GM12878 (cell line): Measurements from ENCODE around the gene HS3ST3A1. TPM values are rescaled to one million over a fixed set of nuclear protein-coding genes. Genes with fewer than 3 reads are reported as not detected.

ENCODE experiments used
- ATAC-seq: fragments of 200-7000 bp; cut with Tn5 transposase; 3 replicates; pipeline ENCODE4 v1.9.1; 2020; ENCODE audit warnings: mild to moderate bottlenecking, moderate library complexity
- BruUV-seq: library from RNA; stranded (reverse); fragments of 400-500 nt; replicated peaks from 2 replicates; lab custom pipeline; 2021; lab: Mats Ljungman, UMichigan
- CTCF ChIA-PET: fragments of 300-600 bp; sonication (Branson Sonifier 250); formaldehyde crosslinking; extraction: SDS; loops from one replicate; lab custom pipeline; 2021; ENCODE audit warnings: inconsistent platforms; lab: Yijun Ruan, JAX
- POLR2A ChIA-PET: fragments of 350-600 bp; formaldehyde crosslinking; extraction: SDS; loops from one replicate; lab custom pipeline; 2021; ENCODE audit warnings: inconsistent platforms; lab: Charles Lee
- RAD21 ChIA-PET: fragments of 300-600 bp; sonication (Branson Sonifier 250); formaldehyde crosslinking; loops from one replicate; lab custom pipeline; 2023; ENCODE audit warnings: antibody characterized with exemption; ENCODE audit not compliant: unreplicated experiment; lab: Charles Lee
- SMC1A ChIA-PET: fragments of 300-600 bp; sonication (Branson Sonifier 250); formaldehyde crosslinking; loops from one replicate; lab custom pipeline; 2023; ENCODE audit not compliant: unreplicated experiment, uncharacterized antibody; lab: Charles Lee
- DNase-seq: peaks from one replicate; pipeline ENCODE4 v3.0.0-alpha.2; 2011; ENCODE audit warnings: low read depth, low spot score
- FAIRE-seq: peaks from 3 replicates; lab custom pipeline; 2011; peaks lifted over from hg19 to GRCh38; lab: Jason Lieb, UNC
- H2AFZ ChIP-seq: 2 replicates; pipeline ENCODE4 v1.6.0; 2011; ENCODE audit warnings: low read depth, low read length, control low read depth; ENCODE audit not compliant: control insufficient read depth
- H3K27ac ChIP-seq: 2 replicates; pipeline ENCODE4 v1.5.1; 2011; ENCODE audit warnings: control low read depth; ENCODE audit not compliant: control insufficient read depth, insufficient read depth
- H3K27me3 ChIP-seq, 2 experiments: replicated peaks in 1 of 2; 2 replicates each; pipeline versions ENCODE4 v1.6.0 to v1.6.1; 2011; ENCODE audit warnings: low read length in 1 of 2; ENCODE audit not compliant: control insufficient read depth in 2 of 2, insufficient read depth in 2 of 2
- H3K36me3 ChIP-seq, 2 experiments: 2 replicates each; pipeline ENCODE4 v1.5.1; 2011; ENCODE audit warnings: low read length in 1 of 2; ENCODE audit not compliant: control insufficient read depth in 2 of 2, insufficient read depth in 2 of 2
- H3K4me1 ChIP-seq: 2 replicates; pipeline ENCODE4 v1.6.1; 2011; ENCODE audit warnings: mild to moderate bottlenecking, low read length, moderate library complexity, mixed read lengths; ENCODE audit not compliant: control insufficient read depth, insufficient read depth
- H3K4me2 ChIP-seq: 2 replicates; pipeline ENCODE4 v1.6.0; 2011; ENCODE audit warnings: control low read depth; ENCODE audit not compliant: control insufficient read depth, insufficient read depth
- H3K4me3 ChIP-seq: fragments of 200-600 bp; sonication (generic); 2 replicates; pipeline ENCODE4 v1.5.1; 2016
- H3K79me2 ChIP-seq: 2 replicates; pipeline ENCODE4 v1.6.0; 2011; ENCODE audit warnings: low read length; ENCODE audit not compliant: control insufficient read depth, insufficient read depth
- H3K9ac ChIP-seq: 2 replicates; pipeline ENCODE4 v1.8.0; 2011; ENCODE audit warnings: low read length, control low read depth, mixed read lengths; ENCODE audit not compliant: control insufficient read depth, insufficient read depth
- H3K9me3 ChIP-seq: replicated peaks from 3 replicates; pipeline ENCODE4 v1.5.1; 2011; ENCODE audit warnings: mild to moderate bottlenecking, low read length; ENCODE audit not compliant: control insufficient read depth, insufficient read depth
- H4K20me1 ChIP-seq: 2 replicates; pipeline ENCODE4 v1.6.0; 2011; ENCODE audit not compliant: control insufficient read depth, insufficient read depth
- NFXL1 ChIP-seq: fragments of 450-650 bp; IDR thresholded peaks from 2 replicates; pipeline ENCODE4 v1.6.1; 2017; ENCODE audit warnings: antibody characterized with exemption, mild to moderate bottlenecking, borderline replicate concordance
- SIN3A ChIP-seq: IDR thresholded peaks from 2 replicates; pipeline ENCODE4 v1.6.1; 2012; ENCODE audit warnings: low read depth, low read length, improper control_type of control experiment
- SREBF1 ChIP-seq: IDR thresholded peaks from 2 replicates; pipeline ENCODE4 v1.6.1; 2012; ENCODE audit warnings: mild to moderate bottlenecking, low read length
- TCF12 ChIP-seq: IDR thresholded peaks from 2 replicates; pipeline ENCODE4 v1.6.1; 2011; ENCODE audit warnings: low read depth, mild to moderate bottlenecking, low read length
- YY1 ChIP-seq: IDR thresholded peaks from 2 replicates; pipeline ENCODE4 v1.6.1; 2011; ENCODE audit warnings: low read depth, mild to moderate bottlenecking, low read length
- ZNF384 ChIP-seq: IDR thresholded peaks from 2 replicates; pipeline ENCODE4 v1.6.1; 2012; ENCODE audit warnings: low read depth, mild to moderate bottlenecking, low read length, improper control_type of control experiment, borderline replicate concordance
- ZNF622 ChIP-seq: fragments of 450-650 bp; IDR thresholded peaks from 2 replicates; pipeline ENCODE4 v1.6.1; 2017; ENCODE audit warnings: mild to moderate bottlenecking, inconsistent platforms
- WGBS: methylation state at CpG from one replicate; pipeline ENCODE4 v1.1.6; 2016; ENCODE audit warnings: low lambda C conversion rate; ENCODE audit not compliant: insufficient replicate concordance, insufficient coverage; ENCODE audit errors: missing lambda C conversion rate; 5-methylcytosine and 5-hydroxymethylcytosine counted together
- in situ Hi-C: fragments of 300-500 bp; cut with MboI; formaldehyde crosslinking; loops from 9 replicates; pipeline ENCODE4 v1.14.3; 2018; ENCODE audit warnings: mixed read lengths
- intact Hi-C: fragments of 100-400 bp; cut with micrococcal nuclease; formaldehyde crosslinking; loops from one replicate; pipeline ENCODE4 v1.14.2; 2022; ENCODE audit not compliant: unreplicated experiment
- polyA plus RNA-seq, 11 experiments: library from polyadenylated mRNA; depleted of rRNA in 4 of 11; unstranded in 6 of 11; stranded (reverse) in 5 of 11; fragments of >200 nt; fragmentation: Nextera tagmentation in 4 of 11; fragmentation: Illumina TruSeq in 1 of 11; extraction: Ambion mirVana in 4 of 11; extraction: Trizol in 1 of 11; gene quantifications; 1 replicate in 1 of 11; 2 replicates in 10 of 11; pipeline versions ENCODE4 v1.2.1 to v1.2.3, GENCODE V29; 2011 to 2016; ENCODE audit warnings: inconsistent platforms in 2 of 11, missing spikeins in 2 of 11, low read depth in 1 of 11
- total RNA-seq, 4 experiments: library from RNA; depleted of rRNA in 3 of 4; stranded (reverse); fragments of >200 nt in 3 of 4; fragmentation: Illumina TruSeq in 1 of 4; extraction: Trizol in 1 of 4; gene quantifications; 2 replicates each; pipeline versions ENCODE4 v1.2.1 to v1.2.3, GENCODE V29; 2013 to 2021
- TF ChIP-seq, protein P1 (sequence below): fragments of 450-650 bp; IDR thresholded peaks from 2 replicates; pipeline ENCODE4 v1.6.1; 2017; ENCODE audit warnings: borderline replicate concordance
- TF ChIP-seq, protein P2 (sequence below): fragments of 450-650 bp; formaldehyde crosslinking; IDR thresholded peaks from 2 replicates; pipeline ENCODE4 v1.4.0; 2020; ENCODE audit warnings: mild to moderate bottlenecking, moderate library complexity
- TF ChIP-seq, protein P3 (sequence below): fragments of 450-650 bp; conservative IDR thresholded peaks from 2 replicates; pipeline ENCODE4 v1.6.1; 2017; ENCODE audit warnings: mild to moderate bottlenecking, moderate library complexity
- TF ChIP-seq, protein P4 (sequence below): fragments of 150-350 bp; IDR thresholded peaks from 2 replicates; pipeline ENCODE4 v1.6.1; 2016; ENCODE audit warnings: low read depth, low read length

The HS3ST3A1 gene
- total and polyA plus RNA-seq, 10 of the 15 experiments (the other 5 are each of a cell fraction or from before 2014, with no cell fraction given), result 0.24 to 0.26 TPM; not detected in 8

DNA sequence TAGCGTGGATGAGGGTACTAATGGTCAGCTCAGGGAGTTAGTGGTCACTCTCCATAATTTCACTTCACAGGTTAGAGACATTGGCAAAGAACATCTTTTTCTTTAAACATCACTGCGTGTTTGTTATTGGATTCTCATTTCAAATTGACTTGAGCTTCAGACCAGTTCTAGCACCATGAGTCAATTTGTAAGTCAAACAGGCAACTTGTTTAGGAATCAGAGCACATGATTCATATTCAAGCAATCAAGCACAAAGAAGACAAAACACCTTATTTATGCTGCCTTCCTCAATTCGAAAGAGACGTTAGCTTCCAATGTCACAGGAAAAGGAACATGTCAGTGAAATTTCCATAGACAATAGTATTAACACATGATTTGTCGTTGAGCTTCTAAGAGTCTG, 62.3 kb downstream of the HS3ST3A1 start:
- 42% methylated on average over 5 of the region's 5 CpGs for WGBS
- TF ChIP-seq ZNF384 (no peak), YY1 (no peak), TCF12 (no peak), SREBF1 (no peak), ZNF622 (no peak), SIN3A (no peak), NFXL1 (no peak)
- TF ChIP-seq, protein P1, sequence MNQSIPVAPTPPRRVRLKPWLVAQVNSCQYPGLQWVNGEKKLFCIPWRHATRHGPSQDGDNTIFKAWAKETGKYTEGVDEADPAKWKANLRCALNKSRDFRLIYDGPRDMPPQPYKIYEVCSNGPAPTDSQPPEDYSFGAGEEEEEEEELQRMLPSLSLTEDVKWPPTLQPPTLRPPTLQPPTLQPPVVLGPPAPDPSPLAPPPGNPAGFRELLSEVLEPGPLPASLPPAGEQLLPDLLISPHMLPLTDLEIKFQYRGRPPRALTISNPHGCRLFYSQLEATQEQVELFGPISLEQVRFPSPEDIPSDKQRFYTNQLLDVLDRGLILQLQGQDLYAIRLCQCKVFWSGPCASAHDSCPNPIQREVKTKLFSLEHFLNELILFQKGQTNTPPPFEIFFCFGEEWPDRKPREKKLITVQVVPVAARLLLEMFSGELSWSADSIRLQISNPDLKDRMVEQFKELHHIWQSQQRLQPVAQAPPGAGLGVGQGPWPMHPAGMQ, result no peak
- TF ChIP-seq, protein P2, sequence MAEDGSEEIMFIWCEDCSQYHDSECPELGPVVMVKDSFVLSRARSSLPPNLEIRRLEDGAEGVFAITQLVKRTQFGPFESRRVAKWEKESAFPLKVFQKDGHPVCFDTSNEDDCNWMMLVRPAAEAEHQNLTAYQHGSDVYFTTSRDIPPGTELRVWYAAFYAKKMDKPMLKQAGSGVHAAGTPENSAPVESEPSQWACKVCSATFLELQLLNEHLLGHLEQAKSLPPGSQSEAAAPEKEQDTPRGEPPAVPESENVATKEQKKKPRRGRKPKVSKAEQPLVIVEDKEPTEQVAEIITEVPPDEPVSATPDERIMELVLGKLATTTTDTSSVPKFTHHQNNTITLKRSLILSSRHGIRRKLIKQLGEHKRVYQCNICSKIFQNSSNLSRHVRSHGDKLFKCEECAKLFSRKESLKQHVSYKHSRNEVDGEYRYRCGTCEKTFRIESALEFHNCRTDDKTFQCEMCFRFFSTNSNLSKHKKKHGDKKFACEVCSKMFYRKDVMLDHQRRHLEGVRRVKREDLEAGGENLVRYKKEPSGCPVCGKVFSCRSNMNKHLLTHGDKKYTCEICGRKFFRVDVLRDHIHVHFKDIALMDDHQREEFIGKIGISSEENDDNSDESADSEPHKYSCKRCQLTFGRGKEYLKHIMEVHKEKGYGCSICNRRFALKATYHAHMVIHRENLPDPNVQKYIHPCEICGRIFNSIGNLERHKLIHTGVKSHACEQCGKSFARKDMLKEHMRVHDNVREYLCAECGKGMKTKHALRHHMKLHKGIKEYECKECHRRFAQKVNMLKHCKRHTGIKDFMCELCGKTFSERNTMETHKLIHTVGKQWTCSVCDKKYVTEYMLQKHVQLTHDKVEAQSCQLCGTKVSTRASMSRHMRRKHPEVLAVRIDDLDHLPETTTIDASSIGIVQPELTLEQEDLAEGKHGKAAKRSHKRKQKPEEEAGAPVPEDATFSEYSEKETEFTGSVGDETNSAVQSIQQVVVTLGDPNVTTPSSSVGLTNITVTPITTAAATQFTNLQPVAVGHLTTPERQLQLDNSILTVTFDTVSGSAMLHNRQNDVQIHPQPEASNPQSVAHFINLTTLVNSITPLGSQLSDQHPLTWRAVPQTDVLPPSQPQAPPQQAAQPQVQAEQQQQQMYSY (CRISPR knock-in tag), result no peak
- TF ChIP-seq, protein P3, sequence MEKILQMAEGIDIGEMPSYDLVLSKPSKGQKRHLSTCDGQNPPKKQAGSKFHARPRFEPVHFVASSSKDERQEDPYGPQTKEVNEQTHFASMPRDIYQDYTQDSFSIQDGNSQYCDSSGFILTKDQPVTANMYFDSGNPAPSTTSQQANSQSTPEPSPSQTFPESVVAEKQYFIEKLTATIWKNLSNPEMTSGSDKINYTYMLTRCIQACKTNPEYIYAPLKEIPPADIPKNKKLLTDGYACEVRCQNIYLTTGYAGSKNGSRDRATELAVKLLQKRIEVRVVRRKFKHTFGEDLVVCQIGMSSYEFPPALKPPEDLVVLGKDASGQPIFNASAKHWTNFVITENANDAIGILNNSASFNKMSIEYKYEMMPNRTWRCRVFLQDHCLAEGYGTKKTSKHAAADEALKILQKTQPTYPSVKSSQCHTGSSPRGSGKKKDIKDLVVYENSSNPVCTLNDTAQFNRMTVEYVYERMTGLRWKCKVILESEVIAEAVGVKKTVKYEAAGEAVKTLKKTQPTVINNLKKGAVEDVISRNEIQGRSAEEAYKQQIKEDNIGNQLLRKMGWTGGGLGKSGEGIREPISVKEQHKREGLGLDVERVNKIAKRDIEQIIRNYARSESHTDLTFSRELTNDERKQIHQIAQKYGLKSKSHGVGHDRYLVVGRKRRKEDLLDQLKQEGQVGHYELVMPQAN, result no peak
- TF ChIP-seq, protein P4, sequence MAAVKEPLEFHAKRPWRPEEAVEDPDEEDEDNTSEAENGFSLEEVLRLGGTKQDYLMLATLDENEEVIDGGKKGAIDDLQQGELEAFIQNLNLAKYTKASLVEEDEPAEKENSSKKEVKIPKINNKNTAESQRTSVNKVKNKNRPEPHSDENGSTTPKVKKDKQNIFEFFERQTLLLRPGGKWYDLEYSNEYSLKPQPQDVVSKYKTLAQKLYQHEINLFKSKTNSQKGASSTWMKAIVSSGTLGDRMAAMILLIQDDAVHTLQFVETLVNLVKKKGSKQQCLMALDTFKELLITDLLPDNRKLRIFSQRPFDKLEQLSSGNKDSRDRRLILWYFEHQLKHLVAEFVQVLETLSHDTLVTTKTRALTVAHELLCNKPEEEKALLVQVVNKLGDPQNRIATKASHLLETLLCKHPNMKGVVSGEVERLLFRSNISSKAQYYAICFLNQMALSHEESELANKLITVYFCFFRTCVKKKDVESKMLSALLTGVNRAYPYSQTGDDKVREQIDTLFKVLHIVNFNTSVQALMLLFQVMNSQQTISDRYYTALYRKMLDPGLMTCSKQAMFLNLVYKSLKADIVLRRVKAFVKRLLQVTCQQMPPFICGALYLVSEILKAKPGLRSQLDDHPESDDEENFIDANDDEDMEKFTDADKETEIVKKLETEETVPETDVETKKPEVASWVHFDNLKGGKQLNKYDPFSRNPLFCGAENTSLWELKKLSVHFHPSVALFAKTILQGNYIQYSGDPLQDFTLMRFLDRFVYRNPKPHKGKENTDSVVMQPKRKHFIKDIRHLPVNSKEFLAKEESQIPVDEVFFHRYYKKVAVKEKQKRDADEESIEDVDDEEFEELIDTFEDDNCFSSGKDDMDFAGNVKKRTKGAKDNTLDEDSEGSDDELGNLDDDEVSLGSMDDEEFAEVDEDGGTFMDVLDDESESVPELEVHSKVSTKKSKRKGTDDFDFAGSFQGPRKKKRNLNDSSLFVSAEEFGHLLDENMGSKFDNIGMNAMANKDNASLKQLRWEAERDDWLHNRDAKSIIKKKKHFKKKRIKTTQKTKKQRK, result no peak

More for the DNA sequence above, 62.3 kb downstream of the HS3ST3A1 start:
- Histone ChIP-seq H3K4me2 (no peak overlapping the region), H3K27me3 (no peaks in the 10 kb centered on the region), H3K4me3 (no peak overlapping the region), H4K20me1 (no peaks in the 10 kb centered on the region), H3K27ac (no peak overlapping the region), H3K9ac (no peak overlapping the region), H3K36me3 (no peaks in the 10 kb centered on the region), H3K79me2 (no peaks in the 10 kb centered on the region), H3K4me1 (no peaks in the 10 kb centered on the region), H2AFZ (no peak overlapping the region), H3K9me3 (no peaks in the 10 kb centered on the region; the same call in 2 of the 3 replicates)
- ChIA-PET SMC1A (interaction anchor here (0.8 to 2.4 kb wide), 6 partner anchors 8 to 202 kb away, joined by 3 to 8 read pairs (median 3); no protein-coding TSS in a partner anchor), CTCF (interaction anchor here (1.0 kb wide), 1 partner anchor 55 kb away, joined by 6 read pairs; no protein-coding TSS in a partner anchor), POLR2A (interaction anchor here (1.1 to 1.2 kb wide), 2 partner anchors 14 to 24 kb away, joined by 3 read pairs; no protein-coding TSS in a partner anchor), RAD21 (no interaction called here)
- in situ Hi-C loops (no loop called here), intact Hi-C loops (no loop called here)
- BruUV-seq, result no TSS peak
- no peak for FAIRE-seq
- ATAC-seq, result no peak
- DNase-seq, result no peak
